Measurements from ENCODE around the gene SMG9. TPM values are rescaled to one million over a fixed set of nuclear protein-coding genes. Genes with fewer than 3 reads are reported as not detected.
A peak's percentile ranks its signal among the peaks of the same experiment; 100 is the strongest.

The SMG9 gene
- total RNA-seq, 1 experiment from 2014 or later: 90.6 TPM

DNA sequence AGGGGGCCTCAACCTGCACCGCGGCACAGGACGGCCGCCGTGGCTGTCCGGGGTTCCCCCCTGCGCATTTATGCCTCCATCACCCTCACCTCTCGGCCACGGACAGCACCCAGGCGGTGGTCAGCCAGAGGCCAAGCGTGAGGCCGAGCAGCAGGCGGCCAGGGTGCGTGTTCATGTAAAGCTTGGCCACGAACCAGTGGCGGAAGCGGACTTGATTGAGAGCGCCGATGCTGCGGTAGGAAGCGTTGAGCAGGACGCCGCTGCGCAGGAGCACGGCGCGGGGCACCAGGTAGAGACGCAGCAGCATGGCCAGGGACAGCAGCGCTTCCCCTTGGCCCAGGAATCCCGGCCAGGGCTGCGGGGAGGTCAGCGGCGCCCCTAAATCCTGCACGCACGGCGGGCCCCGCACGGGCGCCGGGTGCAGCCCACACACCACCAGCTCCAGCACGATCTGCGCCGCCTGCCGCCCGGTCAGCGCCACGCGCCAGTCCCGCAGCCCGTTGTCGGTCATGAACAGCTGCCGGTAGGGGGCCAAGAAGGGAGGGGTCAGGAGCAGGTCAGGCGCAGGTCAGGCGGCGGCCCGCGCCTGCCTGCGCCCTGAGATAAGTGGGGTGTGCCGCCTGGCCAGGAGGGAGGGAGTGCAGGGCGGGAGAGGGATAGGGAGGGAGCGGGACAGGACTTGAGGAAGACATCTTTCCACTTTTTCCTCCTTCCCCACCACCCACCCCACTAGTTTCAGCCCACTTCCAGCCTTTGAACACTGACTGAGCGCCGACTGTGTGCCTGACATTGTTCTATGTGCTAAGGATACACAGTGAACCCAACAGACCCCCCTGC lies 19.6 kb upstream of the SMG9 start:
- BruUV-seq (replicated peaks): no TSS peak
- Histone ChIP-seq H3K9me3 (ENCODE audit: low read depth, low read length, poor library complexity, severe bottlenecking) (no peaks in the 10 kb centered on the region), H3K4me3 (ENCODE audit: low read depth, low read length, poor library complexity, severe bottlenecking) (peak overlapping the region; percentile 19), H3K4me1 (ENCODE audit: insufficient read depth, low read length, poor library complexity, severe bottlenecking) (peaks cover 9% of the 10 kb centered on the region), H3K27ac (ENCODE audit: low read depth, low read length, poor library complexity, severe bottlenecking) (no peak overlapping the region), H3K36me3 (ENCODE audit: insufficient read depth, low read length, poor library complexity, severe bottlenecking) (no peaks in the 10 kb centered on the region), H3K27me3 (replicated peaks; ENCODE audit: insufficient read depth, low read depth, low read length, poor library complexity) (peaks cover 24% of the 10 kb centered on the region)
- TF ChIP-seq, protein P1, sequence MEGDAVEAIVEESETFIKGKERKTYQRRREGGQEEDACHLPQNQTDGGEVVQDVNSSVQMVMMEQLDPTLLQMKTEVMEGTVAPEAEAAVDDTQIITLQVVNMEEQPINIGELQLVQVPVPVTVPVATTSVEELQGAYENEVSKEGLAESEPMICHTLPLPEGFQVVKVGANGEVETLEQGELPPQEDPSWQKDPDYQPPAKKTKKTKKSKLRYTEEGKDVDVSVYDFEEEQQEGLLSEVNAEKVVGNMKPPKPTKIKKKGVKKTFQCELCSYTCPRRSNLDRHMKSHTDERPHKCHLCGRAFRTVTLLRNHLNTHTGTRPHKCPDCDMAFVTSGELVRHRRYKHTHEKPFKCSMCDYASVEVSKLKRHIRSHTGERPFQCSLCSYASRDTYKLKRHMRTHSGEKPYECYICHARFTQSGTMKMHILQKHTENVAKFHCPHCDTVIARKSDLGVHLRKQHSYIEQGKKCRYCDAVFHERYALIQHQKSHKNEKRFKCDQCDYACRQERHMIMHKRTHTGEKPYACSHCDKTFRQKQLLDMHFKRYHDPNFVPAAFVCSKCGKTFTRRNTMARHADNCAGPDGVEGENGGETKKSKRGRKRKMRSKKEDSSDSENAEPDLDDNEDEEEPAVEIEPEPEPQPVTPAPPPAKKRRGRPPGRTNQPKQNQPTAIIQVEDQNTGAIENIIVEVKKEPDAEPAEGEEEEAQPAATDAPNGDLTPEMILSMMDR (conservative IDR thresholded peaks at IDR 0.05; ENCODE audit: low read depth, low read length): peak; percentile 55
- TF ChIP-seq EZH2 (IDR thresholded peaks at IDR 0.05; ENCODE audit: borderline replicate concordance, low read depth, low read length, poor library complexity, severe bottlenecking): no peak
- intact Hi-C loops (cut with micrococcal nuclease; ENCODE audit: unreplicated experiment): no loop called here
- CTCF ChIA-PET: no interaction called here
- POLR2A ChIA-PET (ENCODE audit: low non-redundant PET): no interaction called here
- no peak for DNase-seq (ENCODE audit: low spot score)

DNA sequence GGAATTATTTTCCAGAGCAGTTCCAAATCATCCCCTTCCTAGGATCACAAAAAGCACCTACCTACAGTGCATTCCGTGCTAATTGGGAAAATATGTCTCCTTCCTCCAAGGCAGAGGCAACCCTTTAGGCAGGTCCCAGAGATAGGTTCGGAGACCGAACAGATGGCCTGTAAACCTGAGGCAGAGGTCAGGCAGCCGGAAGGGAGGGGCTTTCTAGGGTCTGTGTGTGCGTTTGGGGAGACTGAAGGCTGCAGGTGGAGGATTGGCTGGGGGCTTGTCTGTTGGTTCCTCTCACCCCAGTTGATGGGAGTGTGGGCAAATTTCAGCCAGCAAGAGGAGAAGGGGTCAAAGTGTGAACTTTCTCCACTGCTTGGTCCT lies 19.0 kb upstream of the SMG9 start:
- no peak for TF ChIP-seq EZH2 (IDR thresholded peaks at IDR 0.05; ENCODE audit: borderline replicate concordance, low read depth, low read length, poor library complexity, severe bottlenecking)
- TF ChIP-seq, protein P1 (conservative IDR thresholded peaks at IDR 0.05; ENCODE audit: low read depth, low read length): no peak
- DNase-seq (ENCODE audit: low spot score): no peak
- CTCF ChIA-PET: no interaction called here
- Histone ChIP-seq H3K9me3 (ENCODE audit: low read depth, low read length, poor library complexity, severe bottlenecking) (no peaks in the 10 kb centered on the region), H3K4me3 (ENCODE audit: low read depth, low read length, poor library complexity, severe bottlenecking) (no peak overlapping the region), H3K4me1 (ENCODE audit: insufficient read depth, low read length, poor library complexity, severe bottlenecking) (peaks cover 9% of the 10 kb centered on the region), H3K27ac (ENCODE audit: low read depth, low read length, poor library complexity, severe bottlenecking) (no peak overlapping the region), H3K27me3 (replicated peaks; ENCODE audit: insufficient read depth, low read depth, low read length, poor library complexity) (peaks cover 24% of the 10 kb centered on the region), H3K36me3 (ENCODE audit: insufficient read depth, low read length, poor library complexity, severe bottlenecking) (no peaks in the 10 kb centered on the region)
- POLR2A ChIA-PET (ENCODE audit: low non-redundant PET): no interaction called here
- no TSS peak for BruUV-seq (replicated peaks)
- intact Hi-C loops (cut with micrococcal nuclease; ENCODE audit: unreplicated experiment): no loop called here

GRCh38 chr19:43769256-43769655 lies 14.5 kb upstream of the SMG9 start:
- H3K36me3 ChIP-seq (ENCODE audit: insufficient read depth, low read length, poor library complexity, severe bottlenecking): no peaks in the 10 kb centered on the region
- H3K4me1 ChIP-seq (ENCODE audit: insufficient read depth, low read length, poor library complexity, severe bottlenecking): peaks cover 4% of the 10 kb centered on the region
- ChIA-PET CTCF (no interaction called here), POLR2A (ENCODE audit: low non-redundant PET) (no interaction called here)
- BruUV-seq (replicated peaks): no TSS peak
- H3K4me3 ChIP-seq (ENCODE audit: low read depth, low read length, poor library complexity, severe bottlenecking): no peak overlapping the region
- intact Hi-C loops (cut with micrococcal nuclease; ENCODE audit: unreplicated experiment): no loop called here
- TF ChIP-seq, protein P1 (conservative IDR thresholded peaks at IDR 0.05; ENCODE audit: low read depth, low read length): no peak
- no peak for TF ChIP-seq EZH2 (IDR thresholded peaks at IDR 0.05; ENCODE audit: borderline replicate concordance, low read depth, low read length, poor library complexity, severe bottlenecking)
- no peak for DNase-seq (ENCODE audit: low spot score)
- H3K27me3 ChIP-seq (replicated peaks; ENCODE audit: insufficient read depth, low read depth, low read length, poor library complexity): peaks cover 11% of the 10 kb centered on the region
- H3K27ac ChIP-seq (ENCODE audit: low read depth, low read length, poor library complexity, severe bottlenecking): no peak overlapping the region
- no peaks in the 10 kb centered on the region for H3K9me3 ChIP-seq (ENCODE audit: low read depth, low read length, poor library complexity, severe bottlenecking)
